Spleen (tissue), 11 donors: ENCODE measurements around the gene TTC28. TPM values are rescaled to one million over a fixed set of nuclear protein-coding genes. Genes with fewer than 3 reads are reported as not detected.
"Not testable (repeated sequence)": the region's sequence is repeated elsewhere in the genome, so short reads cannot be mapped to it uniquely, and the experiment has no call there.

Experiments used
- DNase-seq: peaks from one replicate; pipeline ENCODE4 v3.0.0-alpha.2; 2020
- H3K27ac ChIP-seq, 8 donors: fragments of 200-600 bp; sonication (generic) in 7 of 8; 1 replicate in 4 of 8; 2 replicates in 4 of 8; pipeline versions ENCODE4 v1.5.0 to v1.8.0; 2016 to 2021; ENCODE audit warnings: inconsistent platforms in 4 of 8, mild to moderate bottlenecking in 4 of 8, moderate library complexity in 1 of 8
- H3K27me3 ChIP-seq, 7 donors: fragments of 200-600 bp; sonication (generic) in 6 of 7; replicated peaks in 1 of 7; 1 replicate in 4 of 7; 2 replicates in 3 of 7; pipeline versions ENCODE4 v1.5.0 to v1.8.0; 2016 to 2021; ENCODE audit warnings: inconsistent platforms in 3 of 7, mild to moderate bottlenecking in 1 of 7
- H3K36me3 ChIP-seq, 6 donors: fragments of 200-600 bp; sonication (generic) in 5 of 6; 1 replicate in 4 of 6; 2 replicates in 2 of 6; pipeline versions ENCODE4 v1.5.0 to v1.8.0; 2016 to 2021; ENCODE audit warnings: inconsistent platforms in 2 of 6
- H3K4me1 ChIP-seq, 6 donors: fragments of 200-600 bp; sonication (generic) in 5 of 6; 1 replicate in 3 of 6; 2 replicates in 3 of 6; pipeline versions ENCODE4 v1.5.0 to v1.8.0; 2016 to 2021; ENCODE audit warnings: inconsistent platforms in 3 of 6
- H3K4me3 ChIP-seq, 8 donors: fragments of 200-600 bp; sonication (generic) in 7 of 8; 1 replicate in 4 of 8; 2 replicates in 4 of 8; pipeline versions ENCODE4 v1.5.0 to v1.8.0; 2016 to 2021; ENCODE audit warnings: inconsistent platforms in 4 of 8, mild to moderate bottlenecking in 4 of 8, moderate library complexity in 2 of 8
- H3K9me3 ChIP-seq, 8 donors: fragments of 200-600 bp; sonication (generic) in 7 of 8; 1 replicate in 4 of 8; 2 replicates in 4 of 8; pipeline versions ENCODE4 v1.5.0 to v1.8.0; 2016 to 2021; ENCODE audit warnings: inconsistent platforms in 4 of 8
- POLR2A ChIP-seq, 3 donors: fragments of 450-650 bp; IDR thresholded peaks; one replicate each; pipeline ENCODE4 v1.5.1; 2017; ENCODE audit warnings: antibody characterized with exemption in 3 of 3, mild to moderate bottlenecking in 1 of 3
- POLR2AphosphoS5 ChIP-seq, 3 donors: sonication (generic); formaldehyde crosslinking; IDR thresholded peaks; one replicate each; pipeline ENCODE4 v1.5.1; 2017; ENCODE audit warnings: antibody characterized with exemption in 3 of 3
- WGBS, 5 donors: extraction: QIAGEN DNeasy Blood & Tissue Kit in 3 of 5; methylation state at CpG; one replicate each; pipeline versions ENCODE4 v1.1.5 to v1.1.7; 2013 to 2018; 5-methylcytosine and 5-hydroxymethylcytosine counted together
- intact Hi-C: fragments of 100-400 bp; cut with DNase I; formaldehyde crosslinking; loops from one replicate; pipeline ENCODE4 v1.15.0; 2023; ENCODE audit warnings: low total_unique reads
- polyA plus RNA-seq, 3 donors: library from polyadenylated mRNA; stranded (reverse); fragments of 200-250 nt; gene quantifications; one replicate each; pipeline ENCODE4 v1.2.1, GENCODE V29; 2013
- total RNA-seq, 7 donors: library from RNA; depleted of rRNA in 3 of 7; stranded (reverse); fragments of >200 nt in 3 of 7; fragmentation: NEBNext Ultra II Directional in 4 of 7; extraction: Animal tissue kit (Norgen Biotek cat#: 25700) in 4 of 7; gene quantifications; one replicate each; pipeline versions ENCODE4 v1.1.0 to v1.2.1, GENCODE V29; 2016 to 2021
- TF ChIP-seq, protein P1 (sequence below), 11 experiments: fragments of 200-600 bp in 7 of 11; fragments of 450-650 bp in 4 of 11; sonication (generic) in 4 of 11; IDR thresholded peaks in 8 of 11; conservative IDR thresholded peaks in 3 of 11; 1 replicate in 7 of 11; 2 replicates in 4 of 11; pipeline versions ENCODE4 v1.4.0 to v1.8.0; 2016 to 2021; ENCODE audit warnings: antibody characterized with exemption in 11 of 11, inconsistent platforms in 4 of 11, mild to moderate bottlenecking in 1 of 11
- donor health status: healthy with polysubstance abuse.
- donor health status: DM: no; HTN: no; CAD: no; lungs with moderate emphysema.
- donor health status: DM: no; HTN: no; CAD: no.
- donor health status: Bipolar disorder and iron deficiency.
- donor health status: healthy.
- donor health status: DM: no; HTN: no; CAD: no.
- donor health status: DM: yes; HTN: yes; CAD: no.

The TTC28 gene
- total and polyA plus RNA-seq, 10 donors: 0.62 to 69.0 (median 33.5) TPM

DNA sequence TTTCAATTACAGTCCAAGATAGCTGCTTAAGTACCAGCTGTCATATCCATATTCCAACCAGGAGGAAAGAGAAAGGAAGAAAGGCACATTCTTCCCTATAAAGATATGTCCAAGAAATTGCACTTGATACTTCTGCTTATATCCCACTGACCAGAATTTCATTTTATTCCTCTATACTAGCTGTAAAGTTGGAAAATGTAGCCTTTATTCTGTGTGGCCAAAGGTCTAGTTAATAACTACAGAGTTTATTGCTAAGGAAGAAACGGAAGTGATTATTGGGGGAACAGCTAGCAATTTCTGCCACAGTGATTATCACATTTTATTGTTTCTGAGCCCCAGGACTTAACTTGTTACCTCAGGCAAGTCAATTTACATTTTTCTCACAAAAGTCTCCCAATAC, 213.8 kb downstream of the TTC28 start:
- WGBS, 5 donors: 88 to 98% (median 94%) methylated on average over 1 of the region's 1 CpG

DNA sequence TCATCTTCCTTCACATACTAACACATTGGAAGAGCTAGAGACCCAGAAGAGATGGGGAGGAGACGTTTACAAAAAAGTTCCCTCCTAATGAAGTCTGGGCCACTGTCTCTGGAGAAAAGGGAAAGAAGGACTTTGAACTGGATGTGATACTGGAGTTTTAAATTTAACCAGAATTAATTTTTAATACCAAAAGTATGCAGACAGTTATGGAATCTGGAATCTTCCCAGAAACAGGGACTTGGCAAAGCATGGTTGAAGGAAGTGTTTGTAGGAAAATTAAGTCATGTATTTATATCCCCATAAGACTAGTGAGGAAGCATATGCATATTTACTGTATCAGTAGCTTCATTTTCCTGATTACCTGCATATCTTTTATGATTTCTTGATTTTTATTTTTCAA, 215.5 kb downstream of the TTC28 start:
- DNase-seq: no peak
- Histone ChIP-seq H3K4me3 (no peak overlapping the region), H3K27me3 (no peaks in the 10 kb centered on the region), H3K27ac (no peak overlapping the region), H3K9me3 (no peaks in the 10 kb centered on the region), H3K36me3 (no peaks in the 10 kb centered on the region), H3K4me1 (no peaks in the 10 kb centered on the region)
- 59 to 75% (median 71%) methylated on average over 1 of the region's 1 CpG for WGBS, 5 donors
- intact Hi-C loops: no loop called here
- TF ChIP-seq POLR2AphosphoS5 (IDR thresholded peaks at IDR 0.05) (no peak), POLR2A (IDR thresholded peaks at IDR 0.05) (no peak)
- TF ChIP-seq, protein P1, sequence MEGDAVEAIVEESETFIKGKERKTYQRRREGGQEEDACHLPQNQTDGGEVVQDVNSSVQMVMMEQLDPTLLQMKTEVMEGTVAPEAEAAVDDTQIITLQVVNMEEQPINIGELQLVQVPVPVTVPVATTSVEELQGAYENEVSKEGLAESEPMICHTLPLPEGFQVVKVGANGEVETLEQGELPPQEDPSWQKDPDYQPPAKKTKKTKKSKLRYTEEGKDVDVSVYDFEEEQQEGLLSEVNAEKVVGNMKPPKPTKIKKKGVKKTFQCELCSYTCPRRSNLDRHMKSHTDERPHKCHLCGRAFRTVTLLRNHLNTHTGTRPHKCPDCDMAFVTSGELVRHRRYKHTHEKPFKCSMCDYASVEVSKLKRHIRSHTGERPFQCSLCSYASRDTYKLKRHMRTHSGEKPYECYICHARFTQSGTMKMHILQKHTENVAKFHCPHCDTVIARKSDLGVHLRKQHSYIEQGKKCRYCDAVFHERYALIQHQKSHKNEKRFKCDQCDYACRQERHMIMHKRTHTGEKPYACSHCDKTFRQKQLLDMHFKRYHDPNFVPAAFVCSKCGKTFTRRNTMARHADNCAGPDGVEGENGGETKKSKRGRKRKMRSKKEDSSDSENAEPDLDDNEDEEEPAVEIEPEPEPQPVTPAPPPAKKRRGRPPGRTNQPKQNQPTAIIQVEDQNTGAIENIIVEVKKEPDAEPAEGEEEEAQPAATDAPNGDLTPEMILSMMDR (IDR thresholded peaks at IDR 0.05 in 8 of 11, conservative IDR thresholded peaks at IDR 0.05 in 3 of 11): no peak

More for the DNA sequence above, 213.8 kb downstream of the TTC28 start:
- H3K4me3 ChIP-seq: no peak overlapping the region
- H3K9me3 ChIP-seq: no peaks in the 10 kb centered on the region
- no peak for DNase-seq
- no peaks in the 10 kb centered on the region for H3K27me3 ChIP-seq
- no peaks in the 10 kb centered on the region for H3K36me3 ChIP-seq
- H3K4me1 ChIP-seq: no peaks in the 10 kb centered on the region
- TF ChIP-seq, protein P1 (IDR thresholded peaks at IDR 0.05 in 8 of 11, conservative IDR thresholded peaks at IDR 0.05 in 3 of 11): no peak
- no peak overlapping the region for H3K27ac ChIP-seq
- intact Hi-C loops: no loop called here

- H3K27me3 ChIP-seq, H3K36me3 ChIP-seq: not testable (repeated sequence)
- WGBS, 5 donors: 86 to 96% (median 93%) methylated on average over 1 of the region's 1 CpG
Measured at GRCh38 chr22:28463408-28463807, 216.2 kb downstream of the TTC28 start.

GRCh38 chr22:28462901-28463300, 216.7 kb downstream of the TTC28 start:
- no peak for DNase-seq
- no peaks in the 10 kb centered on the region for H3K4me1 ChIP-seq
- no peaks in the 10 kb centered on the region for H3K36me3 ChIP-seq
- H3K4me3 ChIP-seq: no peak overlapping the region
- no peaks in the 10 kb centered on the region for H3K27me3 ChIP-seq
- intact Hi-C loops: no loop called here
- no peak overlapping the region for H3K27ac ChIP-seq
- no peak for TF ChIP-seq POLR2AphosphoS5 (IDR thresholded peaks at IDR 0.05)
- no peak for TF ChIP-seq POLR2A (IDR thresholded peaks at IDR 0.05)
- TF ChIP-seq, protein P1 (IDR thresholded peaks at IDR 0.05 in 8 of 11, conservative IDR thresholded peaks at IDR 0.05 in 3 of 11): no peak
- WGBS, 5 donors: 94 to 100% (median 95%) methylated on average over 2 of the region's 2 CpGs
- no peaks in the 10 kb centered on the region for H3K9me3 ChIP-seq

More at GRCh38 chr22:28463408-28463807, 216.2 kb downstream of the TTC28 start:
- H3K27ac ChIP-seq, H3K4me1 ChIP-seq, DNase-seq, H3K4me3 ChIP-seq, intact Hi-C loops, H3K9me3 ChIP-seq: not testable (repeated sequence)

- Histone ChIP-seq H3K4me1 (no peaks in the 10 kb centered on the region), H3K27me3 (no peaks in the 10 kb centered on the region), H3K4me3 (no peak overlapping the region), H3K27ac (no peak overlapping the region), H3K9me3 (no peaks in the 10 kb centered on the region), H3K36me3 (no peaks in the 10 kb centered on the region)
- WGBS, 5 donors: 90 to 97% (median 94%) methylated on average over 1 of the region's 1 CpG
- intact Hi-C loops: no loop called here
- no peak for DNase-seq
- TF ChIP-seq POLR2AphosphoS5 (IDR thresholded peaks at IDR 0.05): no peak
- TF ChIP-seq, protein P1 (IDR thresholded peaks at IDR 0.05 in 8 of 11, conservative IDR thresholded peaks at IDR 0.05 in 3 of 11): no peak
- no peak for TF ChIP-seq POLR2A (IDR thresholded peaks at IDR 0.05)
Measured at GRCh38 chr22:28462041-28462440, 217.6 kb downstream of the TTC28 start.
